H1 (cell line): Measurements from ENCODE around the gene CRYGN. TPM values are rescaled to one million over a fixed set of nuclear protein-coding genes. Genes with fewer than 3 reads are reported as not detected.
A peak's percentile ranks its signal among the peaks of the same experiment; 100 is the strongest.

ENCODE experiments used
- CREB1 ChIP-seq: IDR thresholded peaks from 2 replicates; pipeline ENCODE4 v1.6.1; 2012; ENCODE audit warnings: inconsistent platforms
- EZH2 ChIP-seq: fragments of 200-600 bp; sonication (generic); IDR thresholded peaks from 2 replicates; pipeline ENCODE4 v1.7.1; 2012; ENCODE audit warnings: low read depth, mild to moderate bottlenecking, moderate library complexity, low read length, inconsistent platforms; ENCODE audit not compliant: severe bottlenecking
- KDM4A ChIP-seq: IDR thresholded peaks from one replicate; pipeline ENCODE4 v1.7.1; 2012; ENCODE audit warnings: low read depth, mild to moderate bottlenecking, moderate library complexity, low read length, inconsistent platforms; ENCODE audit not compliant: severe bottlenecking
- PHF8 ChIP-seq: fragments of 200-600 bp; sonication (generic); conservative IDR thresholded peaks from 2 replicates; pipeline ENCODE4 v1.7.1; 2012; ENCODE audit warnings: low read depth, mild to moderate bottlenecking, inconsistent platforms, low read length, moderate library complexity
- RBBP5 ChIP-seq: IDR thresholded peaks from 2 replicates; pipeline ENCODE4 v1.7.1; 2012; ENCODE audit warnings: low read depth, mild to moderate bottlenecking, inconsistent platforms, low read length, moderate library complexity, borderline replicate concordance
- SIX5 ChIP-seq: IDR thresholded peaks from 2 replicates; pipeline ENCODE4 v1.6.1; 2011; ENCODE audit warnings: mild to moderate bottlenecking, low read depth, low read length
- SP1 ChIP-seq: IDR thresholded peaks from 2 replicates; pipeline ENCODE4 v1.6.1; 2011; ENCODE audit warnings: low read depth, low read length
- TAF1 ChIP-seq: IDR thresholded peaks from 2 replicates; pipeline ENCODE4 v1.6.1; 2011; ENCODE audit warnings: mild to moderate bottlenecking, low read depth, low read length
- USF2 ChIP-seq: IDR thresholded peaks from 2 replicates; pipeline ENCODE4 v1.6.1; 2011; ENCODE audit warnings: low read length, improper control_type of control experiment
- polyA plus RNA-seq, 7 experiments: library from polyadenylated mRNA; depleted of rRNA in 3 of 7; stranded (reverse) in 5 of 7; unstranded in 2 of 7; fragments of >200 nt in 5 of 7; fragments of 200-250 nt in 2 of 7; gene quantifications; 1 replicate in 5 of 7; 2 replicates in 1 of 7; 4 replicates in 1 of 7; pipeline versions ENCODE4 v1.2.1 to v1.2.3, GENCODE V29; 2011 to 2013; ENCODE audit warnings: missing spikeins in 2 of 7, mixed read lengths in 2 of 7
- total RNA-seq: library from RNA; stranded (reverse); fragmentation: NEBNext Ultra II Directional; extraction: Animal tissue kit (Norgen Biotek cat#: 25700); gene quantifications from 2 replicates; pipeline ENCODE4 v1.2.1, GENCODE V29; 2021

CRYGN gene
- total and polyA plus RNA-seq, 2 of the 8 experiments (the other 6 are each of a cell fraction or from before 2014, with no cell fraction given), result 0.98 to 1.6 TPM

- 0 out of 2 replicates have a peak, but pooled peaks have one; percentile 26 for TF ChIP-seq CREB1
- 0 out of 2 replicates have a peak, but pooled peaks have one; percentile 8 for TF ChIP-seq TAF1
- TF ChIP-seq SIX5, result no peak
- TF ChIP-seq SP1, result no peak
- TF ChIP-seq EZH2, result peak; percentile 56
- TF ChIP-seq USF2, result no peak
- peak; percentile 80 for TF ChIP-seq KDM4A
- 0 out of 2 replicates have a peak, but pooled peaks have one; percentile 20 for TF ChIP-seq PHF8
- TF ChIP-seq RBBP5, result peak; percentile 4; the same call in 1 of the 2 replicates
These were observed 30.9 kb downstream of the CRYGN start (continued) for GRCh38 chr7:151408839-151409666.
